GM12878 (cell line): Measurements from ENCODE around the gene UQCR10. TPM values are rescaled to one million over a fixed set of nuclear protein-coding genes. Genes with fewer than 3 reads are reported as not detected.

Experiments used
- BACH1 ChIP-seq: fragments of 450-650 bp; IDR thresholded peaks from 2 replicates; pipeline ENCODE4 v1.6.1; 2017; ENCODE audit warnings: mild to moderate bottlenecking, borderline replicate concordance
- CHD2 ChIP-seq: IDR thresholded peaks from 2 replicates; pipeline ENCODE4 v1.6.1; 2011; ENCODE audit warnings: low read depth, low read length, improper control_type of control experiment, borderline replicate concordance
- ESRRA ChIP-seq: IDR thresholded peaks from 2 replicates; pipeline ENCODE4 v1.6.1; 2012; ENCODE audit warnings: mild to moderate bottlenecking, low read length, improper control_type of control experiment
- FOXM1 ChIP-seq: IDR thresholded peaks from 2 replicates; pipeline ENCODE4 v1.6.1; 2012; ENCODE audit warnings: low read depth, mild to moderate bottlenecking, inconsistent platforms, low read length, moderate library complexity
- HDAC6 ChIP-seq: fragments of 200-600 bp; sonication (generic); IDR thresholded peaks from one replicate; pipeline ENCODE4 v1.8.0; 2017; ENCODE audit warnings: antibody characterized with exemption; ENCODE audit not compliant: unreplicated experiment
- NBN ChIP-seq: fragments of 450-650 bp; IDR thresholded peaks from 2 replicates; pipeline ENCODE4 v1.6.1; 2016
- PBX3 ChIP-seq: IDR thresholded peaks from 2 replicates; pipeline ENCODE4 v1.6.1; 2011; ENCODE audit warnings: mild to moderate bottlenecking, low read depth, low read length, moderate library complexity; ENCODE audit not compliant: insufficient replicate concordance
- SIN3A ChIP-seq: IDR thresholded peaks from 2 replicates; pipeline ENCODE4 v1.6.1; 2012; ENCODE audit warnings: low read depth, low read length, improper control_type of control experiment
- TAF1 ChIP-seq: IDR thresholded peaks from 2 replicates; pipeline ENCODE4 v1.6.1; 2011; ENCODE audit warnings: mild to moderate bottlenecking, low read depth, low read length, borderline replicate concordance
- TCF12 ChIP-seq: IDR thresholded peaks from 2 replicates; pipeline ENCODE4 v1.6.1; 2011; ENCODE audit warnings: low read depth, mild to moderate bottlenecking, low read length
- ZBTB4 ChIP-seq: fragments of 450-650 bp; formaldehyde crosslinking; IDR thresholded peaks from 2 replicates; pipeline ENCODE4 v1.4.0; 2022; ENCODE audit warnings: mild to moderate bottlenecking, moderate library complexity
- ZNF274 ChIP-seq: IDR thresholded peaks from one replicate; pipeline ENCODE4 v1.8.0; 2011; ENCODE audit not compliant: insufficient read length, insufficient read depth
- polyA plus RNA-seq, 11 experiments: library from polyadenylated mRNA; depleted of rRNA in 4 of 11; unstranded in 6 of 11; stranded (reverse) in 5 of 11; fragments of >200 nt; fragmentation: Nextera tagmentation in 4 of 11; fragmentation: Illumina TruSeq in 1 of 11; extraction: Ambion mirVana in 4 of 11; extraction: Trizol in 1 of 11; gene quantifications; 1 replicate in 1 of 11; 2 replicates in 10 of 11; pipeline versions ENCODE4 v1.2.1 to v1.2.3, GENCODE V29; 2011 to 2016; ENCODE audit warnings: inconsistent platforms in 2 of 11, missing spikeins in 2 of 11, low read depth in 1 of 11
- total RNA-seq, 4 experiments: library from RNA; depleted of rRNA in 3 of 4; stranded (reverse); fragments of >200 nt in 3 of 4; fragmentation: Illumina TruSeq in 1 of 4; extraction: Trizol in 1 of 4; gene quantifications; 2 replicates each; pipeline versions ENCODE4 v1.2.1 to v1.2.3, GENCODE V29; 2013 to 2021
- TF ChIP-seq, protein P1 (sequence below): fragments of 150-350 bp; IDR thresholded peaks from 2 replicates; pipeline ENCODE4 v1.6.1; 2016; ENCODE audit warnings: low read depth, low read length

UQCR10 gene
- total and polyA plus RNA-seq, 10 of the 15 experiments (the other 5 are each of a cell fraction or from before 2014, with no cell fraction given), result 144 to 1,021 (median 214) TPM

GRCh38 chr22:29758959-29759358, 8.2 kb upstream of the UQCR10 start (continued):
- TF ChIP-seq ESRRA (no peak), SIN3A (no peak), BACH1 (no peak), TCF12 (no peak), ZBTB4 (CRISPR knock-in tag) (no peak), PBX3 (no peak), HDAC6 (no peak), ZNF274 (no peak), TAF1 (no peak), CHD2 (no peak), NBN (no peak), FOXM1 (no peak)
- TF ChIP-seq, protein P1, sequence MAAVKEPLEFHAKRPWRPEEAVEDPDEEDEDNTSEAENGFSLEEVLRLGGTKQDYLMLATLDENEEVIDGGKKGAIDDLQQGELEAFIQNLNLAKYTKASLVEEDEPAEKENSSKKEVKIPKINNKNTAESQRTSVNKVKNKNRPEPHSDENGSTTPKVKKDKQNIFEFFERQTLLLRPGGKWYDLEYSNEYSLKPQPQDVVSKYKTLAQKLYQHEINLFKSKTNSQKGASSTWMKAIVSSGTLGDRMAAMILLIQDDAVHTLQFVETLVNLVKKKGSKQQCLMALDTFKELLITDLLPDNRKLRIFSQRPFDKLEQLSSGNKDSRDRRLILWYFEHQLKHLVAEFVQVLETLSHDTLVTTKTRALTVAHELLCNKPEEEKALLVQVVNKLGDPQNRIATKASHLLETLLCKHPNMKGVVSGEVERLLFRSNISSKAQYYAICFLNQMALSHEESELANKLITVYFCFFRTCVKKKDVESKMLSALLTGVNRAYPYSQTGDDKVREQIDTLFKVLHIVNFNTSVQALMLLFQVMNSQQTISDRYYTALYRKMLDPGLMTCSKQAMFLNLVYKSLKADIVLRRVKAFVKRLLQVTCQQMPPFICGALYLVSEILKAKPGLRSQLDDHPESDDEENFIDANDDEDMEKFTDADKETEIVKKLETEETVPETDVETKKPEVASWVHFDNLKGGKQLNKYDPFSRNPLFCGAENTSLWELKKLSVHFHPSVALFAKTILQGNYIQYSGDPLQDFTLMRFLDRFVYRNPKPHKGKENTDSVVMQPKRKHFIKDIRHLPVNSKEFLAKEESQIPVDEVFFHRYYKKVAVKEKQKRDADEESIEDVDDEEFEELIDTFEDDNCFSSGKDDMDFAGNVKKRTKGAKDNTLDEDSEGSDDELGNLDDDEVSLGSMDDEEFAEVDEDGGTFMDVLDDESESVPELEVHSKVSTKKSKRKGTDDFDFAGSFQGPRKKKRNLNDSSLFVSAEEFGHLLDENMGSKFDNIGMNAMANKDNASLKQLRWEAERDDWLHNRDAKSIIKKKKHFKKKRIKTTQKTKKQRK, result no peak
